Activated CD8-positive, alpha-beta T cell treated with anti-CD3 and anti-CD28 coated beads, Interleukin-2, amount 10 ng/mL, durations not matched to agents 7 days and 5 days (primary cell): ENCODE measurements around the gene GAS1. TPM values are rescaled to one million over a fixed set of nuclear protein-coding genes. Genes with fewer than 3 reads are reported as not detected.
A peak's percentile ranks its signal among the peaks of the same experiment; 100 is the strongest.

Experiments
- ATAC-seq: fragments of 150-1000 bp; cut with Tn5 transposase; one replicate; pipeline ENCODE4 v1.10.0; 2021; ENCODE audit warnings: moderate library complexity
- CTCF ChIA-PET: fragments of 350-600 bp; sonication (Branson Sonifier 250); formaldehyde crosslinking; loops from one replicate; lab custom pipeline; 2021; ENCODE audit warnings: antibody characterized with exemption; lab: Charles Lee
- POLR2A ChIA-PET: fragments of 350-600 bp; sonication (Branson Sonifier 250); formaldehyde crosslinking; loops from one replicate; lab custom pipeline; 2021; ENCODE audit warnings: antibody characterized with exemption; lab: Charles Lee
- DNase-seq: peaks from one replicate; pipeline ENCODE4 v3.0.0-alpha.2; 2020
- H3K27ac Mint-ChIP-seq: one replicate; pipeline ENCODE4 v1.8.0; 2021; ENCODE audit warnings: mild to moderate bottlenecking, mixed read lengths
- H3K27me3 Mint-ChIP-seq: one replicate; pipeline ENCODE4 v1.8.0; 2021; ENCODE audit warnings: low read depth, mixed read lengths
- H3K36me3 Mint-ChIP-seq: one replicate; pipeline ENCODE4 v1.8.0; 2021; ENCODE audit warnings: low read depth, mixed read lengths
- H3K4me1 Mint-ChIP-seq: one replicate; pipeline ENCODE4 v1.8.0; 2021; ENCODE audit warnings: low read depth, mixed read lengths
- H3K4me3 Mint-ChIP-seq: one replicate; pipeline ENCODE4 v1.8.0; 2021; ENCODE audit warnings: mild to moderate bottlenecking, mixed read lengths
- H3K9me3 Mint-ChIP-seq: one replicate; pipeline ENCODE4 v1.8.0; 2022; ENCODE audit warnings: mixed read lengths; ENCODE audit not compliant: insufficient read depth
- total RNA-seq, 2 experiments: library from RNA; stranded (reverse); gene quantifications; one replicate each; pipeline ENCODE4 v1.2.3, GENCODE V29; 2021

Gene GAS1
- total RNA-seq, 2 experiments from 2014 or later = 0.18 TPM; not detected in 1

DNA sequence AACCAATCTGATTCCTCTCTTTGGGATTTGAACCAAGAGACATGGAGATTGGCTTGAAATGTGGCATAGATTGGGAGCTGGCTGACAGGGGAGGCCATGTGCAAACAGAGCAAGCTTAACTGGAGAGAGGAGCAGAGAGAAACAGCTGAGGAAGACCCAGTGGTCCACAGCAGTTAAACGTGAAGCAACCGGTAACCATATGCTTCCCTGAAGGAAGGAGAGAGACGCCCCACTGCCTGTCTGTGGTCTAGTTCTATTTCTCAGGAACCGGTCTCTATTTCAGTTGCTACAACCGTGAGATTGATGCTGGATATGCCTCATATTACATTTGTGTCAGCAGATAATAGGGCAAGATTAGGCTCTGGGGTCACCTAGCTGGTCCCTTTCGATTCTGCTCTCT, 13.6 kb upstream of the GAS1 start:
- no peaks in the 10 kb centered on the region for H3K4me1 Mint-ChIP-seq
- no peak overlapping the region for H3K27ac Mint-ChIP-seq
- H3K27me3 Mint-ChIP-seq = no peaks in the 10 kb centered on the region
- no peaks in the 10 kb centered on the region for H3K36me3 Mint-ChIP-seq
- no peaks in the 10 kb centered on the region for H3K9me3 Mint-ChIP-seq
- H3K4me3 Mint-ChIP-seq = no peak overlapping the region
- ATAC-seq (no peak), DNase-seq (no peak)
- POLR2A ChIA-PET = interaction anchor here (0.6 kb wide), 1 partner anchor 31 kb away, joined by 3 read pairs; no protein-coding TSS in a partner anchor
- CTCF ChIA-PET = interaction anchor here (1.1 kb wide), 1 partner anchor 13 kb away, joined by 5 read pairs; no protein-coding TSS in a partner anchor

DNA sequence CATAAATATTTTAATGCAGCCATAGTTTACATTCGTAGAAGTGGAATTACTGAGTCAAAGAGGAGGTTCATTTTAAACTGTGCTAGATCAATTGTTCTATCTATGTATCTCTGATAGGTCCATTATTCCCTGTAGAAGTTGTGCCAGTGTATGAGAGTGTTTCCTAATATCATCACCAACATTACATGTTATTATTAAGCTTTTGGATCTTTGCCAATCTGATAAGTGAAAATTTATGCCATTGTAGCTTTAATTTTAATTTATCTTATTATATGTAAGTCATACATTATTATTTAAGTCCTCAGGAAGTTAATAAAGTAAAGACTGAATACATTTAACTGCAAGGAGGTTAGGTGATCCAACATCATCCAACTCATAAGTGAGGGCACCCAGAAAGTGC, 10.9 kb upstream of the GAS1 start:
- no peak overlapping the region for H3K4me3 Mint-ChIP-seq
- H3K36me3 Mint-ChIP-seq = no peaks in the 10 kb centered on the region
- ATAC-seq (no peak), DNase-seq (no peak)
- H3K27ac Mint-ChIP-seq = no peak overlapping the region
- CTCF ChIA-PET = interaction anchor here (1.7 kb wide), 1 partner anchor 10 kb away, joined by 5 read pairs; no protein-coding TSS in a partner anchor
- POLR2A ChIA-PET = no interaction called here
- peaks cover 2% of the 10 kb centered on the region for H3K27me3 Mint-ChIP-seq
- H3K9me3 Mint-ChIP-seq = no peaks in the 10 kb centered on the region
- no peaks in the 10 kb centered on the region for H3K4me1 Mint-ChIP-seq

DNA sequence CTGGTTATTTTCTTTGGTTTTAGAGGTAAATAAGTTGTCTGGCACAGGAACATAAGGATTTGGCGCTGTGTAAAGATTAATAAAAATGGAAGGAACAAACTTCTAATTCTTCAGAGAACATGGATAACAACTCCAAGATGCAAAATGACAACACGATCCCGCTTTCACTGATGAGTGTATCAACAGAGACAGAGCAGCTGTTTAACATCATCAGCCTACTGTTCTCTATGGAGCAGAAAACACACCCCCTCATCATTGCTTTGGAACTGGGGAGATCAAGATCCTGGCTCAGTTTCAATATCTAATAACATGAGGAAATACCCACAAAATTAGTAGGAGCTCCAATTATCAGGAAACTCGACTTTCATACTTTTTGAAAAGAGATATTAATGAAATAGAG, 8.3 kb upstream of the GAS1 start:
- H3K4me3 Mint-ChIP-seq = no peak overlapping the region
- ChIA-PET POLR2A (no interaction called here), CTCF (no interaction called here)
- no peak overlapping the region for H3K27ac Mint-ChIP-seq
- ATAC-seq (no peak), DNase-seq (no peak)
- H3K4me1 Mint-ChIP-seq = no peaks in the 10 kb centered on the region
- H3K9me3 Mint-ChIP-seq = peaks cover 8% of the 10 kb centered on the region
- H3K36me3 Mint-ChIP-seq = no peaks in the 10 kb centered on the region
- peaks cover 5% of the 10 kb centered on the region for H3K27me3 Mint-ChIP-seq

DNA sequence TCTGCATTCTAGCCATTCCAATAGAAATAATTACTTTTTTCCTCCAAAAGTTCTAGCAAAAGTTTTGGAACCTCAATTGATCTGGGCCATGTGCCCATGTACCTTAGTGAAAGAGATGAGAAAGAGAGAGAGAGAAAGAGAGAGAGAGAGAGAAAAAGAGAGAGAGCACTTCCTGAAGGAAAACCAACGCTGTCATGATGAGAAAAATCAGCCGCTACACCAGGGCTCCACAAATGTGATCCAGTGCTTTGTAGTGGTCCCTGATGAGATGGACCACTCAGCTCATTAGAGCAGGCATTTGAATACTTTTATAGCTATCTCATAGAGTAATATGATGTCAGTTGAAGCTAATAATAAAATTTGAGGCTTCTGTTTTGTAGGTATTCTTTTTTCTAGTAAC, 7.7 kb upstream of the GAS1 start:
- H3K4me1 Mint-ChIP-seq = no peaks in the 10 kb centered on the region
- ATAC-seq (no peak), DNase-seq (no peak)
- peaks cover 8% of the 10 kb centered on the region for H3K9me3 Mint-ChIP-seq
- H3K27ac Mint-ChIP-seq = no peak overlapping the region
- H3K36me3 Mint-ChIP-seq = no peaks in the 10 kb centered on the region
- CTCF ChIA-PET = no interaction called here
- no peak overlapping the region for H3K4me3 Mint-ChIP-seq
- POLR2A ChIA-PET = no interaction called here
- peaks cover 6% of the 10 kb centered on the region for H3K27me3 Mint-ChIP-seq

DNA sequence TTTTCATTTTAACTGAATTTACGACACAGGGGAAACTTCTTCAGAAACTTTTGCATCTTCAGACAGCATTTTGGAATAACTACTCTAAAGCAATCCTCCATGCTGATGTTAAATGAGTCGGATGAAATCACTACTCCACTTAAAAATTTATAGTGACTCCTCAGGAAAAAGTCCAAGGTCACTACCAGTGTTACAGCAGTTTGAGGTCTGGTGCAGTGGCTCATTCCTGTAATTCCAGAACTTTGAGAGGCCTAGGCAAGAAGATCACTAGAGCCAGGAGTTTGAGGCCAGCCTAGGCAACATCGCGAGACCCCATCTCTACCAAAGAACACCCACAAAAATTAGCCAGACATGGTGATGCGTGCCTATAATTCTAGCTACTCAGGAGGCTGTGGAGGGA, 5.9 kb upstream of the GAS1 start:
- ChIA-PET POLR2A (no interaction called here), CTCF (no interaction called here)
- peaks cover 11% of the 10 kb centered on the region for H3K27me3 Mint-ChIP-seq
- ATAC-seq (no peak), DNase-seq (no peak)
- peaks cover 8% of the 10 kb centered on the region for H3K9me3 Mint-ChIP-seq
- H3K4me3 Mint-ChIP-seq = no peak overlapping the region
- H3K4me1 Mint-ChIP-seq = peaks cover 7% of the 10 kb centered on the region
- no peak overlapping the region for H3K27ac Mint-ChIP-seq
- no peaks in the 10 kb centered on the region for H3K36me3 Mint-ChIP-seq

DNA sequence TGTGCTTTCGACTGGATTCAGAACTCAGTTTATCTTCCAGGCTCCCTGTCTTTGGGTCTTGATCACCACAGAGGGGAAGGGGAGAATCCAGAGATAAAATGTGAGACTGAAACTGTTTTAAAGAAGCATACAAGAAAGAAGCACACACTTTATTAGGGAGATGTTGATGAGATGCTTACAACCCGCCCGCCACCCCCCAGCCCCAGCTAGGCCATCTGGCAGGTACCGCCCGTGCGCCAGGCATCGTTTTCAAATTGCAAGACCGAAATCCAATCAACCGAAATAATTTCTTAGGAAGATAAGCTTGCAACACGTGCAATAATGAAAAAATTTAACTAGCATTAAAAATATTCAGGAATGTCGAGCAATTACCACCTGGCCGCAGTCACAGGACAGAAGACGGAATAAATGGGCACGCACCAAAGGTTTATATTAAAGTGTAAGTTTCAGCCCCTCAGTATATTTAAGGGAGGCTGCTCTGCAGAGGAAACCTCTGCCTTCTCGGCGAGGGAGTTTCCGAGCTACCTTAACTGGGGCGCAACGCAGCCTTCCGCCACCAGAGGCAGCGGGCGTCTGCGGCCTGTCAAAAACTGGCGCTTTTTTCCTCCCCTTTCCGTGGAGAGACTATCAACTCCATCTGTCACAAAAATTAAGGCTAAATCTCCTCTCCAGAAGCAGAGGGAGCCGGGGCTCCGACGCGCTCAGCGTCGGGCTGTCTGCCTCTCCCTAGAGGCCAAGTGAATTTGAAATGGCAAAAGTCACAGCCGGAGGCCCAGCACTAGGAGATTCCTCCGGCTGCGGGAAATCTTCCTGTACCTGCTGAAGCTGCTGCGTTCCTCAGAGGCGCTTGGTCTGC, 996 bp upstream of the GAS1 start:
- POLR2A ChIA-PET = interaction anchor here (0.6 kb wide), 1 partner anchor 240 kb away, joined by 4 read pairs; no protein-coding TSS in a partner anchor
- peaks cover 8% of the 10 kb centered on the region for H3K9me3 Mint-ChIP-seq
- peak overlapping the region; percentile 77 for H3K4me3 Mint-ChIP-seq
- CTCF ChIA-PET = interaction anchor here (0.7 to 1.1 kb wide), 9 partner anchors 10 to 926 kb away, joined by 3 to 5 read pairs (median 3); no protein-coding TSS in a partner anchor
- H3K27ac Mint-ChIP-seq = no peak overlapping the region
- peak; percentile 70 for ATAC-seq
- peaks cover 16% of the 10 kb centered on the region for H3K4me1 Mint-ChIP-seq
- peaks cover 28% of the 10 kb centered on the region for H3K27me3 Mint-ChIP-seq
- no peaks in the 10 kb centered on the region for H3K36me3 Mint-ChIP-seq
- DNase-seq = peak; percentile 73

DNA sequence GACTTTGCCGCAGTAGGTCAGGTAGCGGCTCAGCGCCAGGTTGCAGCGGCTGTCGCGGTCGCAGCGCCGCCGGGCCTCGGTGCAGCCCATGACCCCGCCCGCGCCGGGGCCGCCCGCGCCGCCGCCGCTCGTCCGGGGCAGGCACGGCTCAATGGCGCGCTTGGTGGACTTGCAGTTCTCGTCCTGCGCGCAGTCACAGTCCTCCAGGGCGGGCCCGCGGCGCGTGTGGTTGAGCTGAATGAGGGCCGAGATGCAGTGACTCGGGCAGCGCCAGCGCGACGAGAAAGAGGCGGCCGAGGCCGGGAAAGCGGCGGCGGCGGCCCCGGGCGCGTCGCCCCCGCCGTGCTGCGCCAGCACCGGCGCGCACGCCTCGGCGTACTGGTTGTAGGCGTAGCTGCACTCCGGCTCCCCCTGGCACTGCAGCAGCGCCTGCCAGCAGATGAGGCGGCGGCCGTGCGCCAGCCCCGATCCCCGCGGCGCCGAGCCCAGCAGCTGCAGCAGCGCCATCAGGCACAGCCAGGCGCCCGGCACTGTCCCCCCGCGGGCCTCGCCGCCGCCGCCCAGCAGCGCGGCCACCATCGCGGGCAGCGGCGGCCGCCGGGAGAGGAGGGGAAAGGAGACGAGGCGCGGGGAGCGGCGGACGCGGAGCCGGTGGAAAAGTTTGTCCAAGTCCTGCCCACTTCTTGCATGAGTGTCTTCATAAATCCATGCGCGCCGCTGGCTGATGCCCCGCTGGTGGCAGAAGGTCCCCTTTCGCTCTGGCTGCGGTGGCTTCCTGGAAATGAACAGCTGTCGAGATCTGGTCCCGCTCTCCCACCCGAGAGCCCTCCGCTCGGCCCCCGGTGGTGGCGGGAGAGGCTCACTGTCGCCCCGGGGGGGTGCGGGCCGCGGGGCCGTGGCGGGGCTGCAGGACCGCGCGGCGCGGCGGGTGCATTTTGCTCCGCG, 833 bp downstream of the GAS1 start:
- Mint-ChIP-seq H3K36me3 (no peaks in the 10 kb centered on the region), H3K9me3 (peaks cover 3% of the 10 kb centered on the region), H3K27ac (no peak overlapping the region), H3K4me1 (peaks cover 16% of the 10 kb centered on the region), H3K4me3 (peak overlapping the region; percentile 57), H3K27me3 (peaks cover 34% of the 10 kb centered on the region)
- POLR2A ChIA-PET = no interaction called here
- CTCF ChIA-PET = no interaction called here
- ATAC-seq (peak; percentile 74), DNase-seq (peak; percentile 53)

DNA sequence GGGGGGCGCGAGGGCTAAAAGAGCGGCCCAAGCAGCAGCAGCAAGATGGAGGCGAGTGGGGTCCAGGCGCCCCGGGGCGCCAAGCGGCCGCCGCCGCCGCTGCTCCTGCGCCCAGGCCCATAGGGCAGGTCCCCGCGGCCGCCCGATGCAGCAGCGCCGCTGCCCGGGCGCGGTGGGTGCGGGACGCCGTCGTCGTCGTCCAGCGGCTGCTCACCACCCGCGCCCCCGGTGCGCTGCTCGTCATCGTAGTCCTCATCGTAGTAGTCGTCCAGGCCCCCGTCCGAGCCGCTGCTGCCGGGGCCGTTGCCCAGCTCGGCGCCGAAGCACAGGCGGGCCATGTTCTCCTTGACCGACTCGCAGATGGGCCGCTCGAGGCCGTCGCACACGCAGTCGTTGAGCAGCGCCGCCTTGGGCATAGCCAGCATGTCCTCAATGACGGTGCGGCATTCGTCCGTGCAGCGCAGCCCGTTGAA, 1.5 kb downstream of the GAS1 start:
- ChIA-PET POLR2A (no interaction called here), CTCF (no interaction called here)
- no peaks in the 10 kb centered on the region for H3K9me3 Mint-ChIP-seq
- H3K4me3 Mint-ChIP-seq = peak overlapping the region; percentile 28
- H3K4me1 Mint-ChIP-seq = peaks cover 16% of the 10 kb centered on the region
- peaks cover 41% of the 10 kb centered on the region for H3K27me3 Mint-ChIP-seq
- no peak overlapping the region for H3K27ac Mint-ChIP-seq
- ATAC-seq = no peak
- no peaks in the 10 kb centered on the region for H3K36me3 Mint-ChIP-seq
- DNase-seq = no peak

DNA sequence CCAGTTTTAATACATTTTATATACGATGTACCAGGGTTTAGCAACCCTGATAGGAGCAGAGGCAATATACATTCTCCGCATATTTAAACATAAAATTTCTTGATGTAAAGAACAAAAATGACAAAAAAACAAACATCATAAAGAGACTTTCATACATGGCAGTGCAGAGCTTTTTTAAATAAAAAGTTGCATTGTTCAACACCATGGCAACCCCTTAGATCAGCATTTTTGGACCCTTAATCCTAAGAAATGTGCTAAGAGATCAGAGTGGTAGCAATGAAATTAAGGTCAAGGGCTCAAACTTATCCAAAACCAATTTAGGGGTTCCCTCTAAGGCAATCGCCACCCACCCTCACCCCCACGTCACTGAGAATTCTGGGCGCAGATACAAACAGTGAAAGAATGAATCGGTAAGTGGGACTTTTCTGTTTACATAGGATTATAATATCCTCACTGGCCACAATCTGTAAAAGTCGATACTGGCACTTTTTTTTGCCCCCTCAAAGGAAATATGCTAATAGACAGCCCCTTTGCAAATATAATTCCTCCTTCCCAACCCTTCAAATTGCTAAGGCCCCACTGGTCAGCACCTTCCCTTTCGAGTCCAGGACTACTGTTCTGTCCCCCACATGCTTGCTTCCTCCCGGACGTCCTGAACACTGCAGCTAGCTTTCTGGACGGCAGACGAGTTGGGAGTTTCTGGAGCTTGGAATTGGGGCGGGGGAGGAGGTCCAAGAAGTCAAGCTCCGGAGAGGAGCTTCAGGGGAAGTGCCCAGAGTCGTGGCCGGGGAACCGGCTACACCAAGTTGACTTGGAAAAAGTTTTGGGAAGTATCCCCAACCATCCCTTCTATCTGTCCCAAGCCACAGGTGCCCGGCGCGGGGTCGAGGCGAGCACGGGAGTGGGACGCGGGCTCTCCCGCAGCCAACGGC, 2.2 kb downstream of the GAS1 start:
- Mint-ChIP-seq H3K4me3 (peak overlapping the region; percentile 29), H3K36me3 (no peaks in the 10 kb centered on the region), H3K27me3 (peaks cover 40% of the 10 kb centered on the region), H3K27ac (no peak overlapping the region), H3K4me1 (peaks cover 16% of the 10 kb centered on the region), H3K9me3 (no peaks in the 10 kb centered on the region)
- DNase-seq (no peak), ATAC-seq (no peak)
- ChIA-PET POLR2A (no interaction called here), CTCF (no interaction called here)

DNA sequence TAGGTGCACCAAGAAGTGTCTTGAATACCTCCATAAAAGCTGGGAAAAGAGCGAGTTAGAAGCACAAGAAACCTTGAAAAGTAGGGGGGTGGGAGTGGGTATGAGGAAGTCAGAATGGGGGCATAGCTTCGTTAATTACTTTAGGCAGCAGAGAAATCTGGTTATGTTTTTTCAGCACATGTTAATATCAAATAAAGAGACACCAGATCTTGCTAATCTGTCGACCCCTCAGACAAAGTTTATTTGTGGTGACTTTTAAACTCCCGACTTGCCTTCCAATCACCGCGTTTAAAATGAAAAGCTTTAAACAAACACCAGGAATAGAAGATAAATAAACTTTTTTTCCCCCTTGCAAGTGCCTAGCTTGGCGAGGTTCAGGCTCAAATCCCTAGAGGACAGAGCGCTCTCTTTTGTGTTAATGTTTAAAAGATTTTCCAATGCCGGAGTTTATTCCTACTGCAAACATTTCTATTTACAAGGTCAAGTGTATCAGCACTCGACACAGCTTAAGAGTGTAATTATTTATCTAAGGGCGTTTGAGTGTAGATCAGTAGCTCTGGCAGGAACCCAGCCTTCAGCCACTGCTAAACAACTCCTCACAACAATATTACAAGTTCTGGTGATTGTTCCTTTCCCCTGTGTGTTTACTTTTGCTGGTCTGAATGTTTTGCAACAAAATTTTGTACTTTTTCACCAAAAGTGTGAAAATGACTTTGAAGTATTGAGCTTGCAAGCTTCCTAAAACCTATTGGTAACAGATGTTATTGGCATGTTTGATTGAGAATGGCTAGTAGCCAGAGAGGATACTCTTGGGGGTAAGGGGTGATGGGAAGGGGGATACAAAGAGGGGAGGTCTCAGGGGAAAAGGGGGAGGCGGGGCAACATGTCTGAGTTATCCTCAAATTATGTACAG, 3.8 kb downstream of the GAS1 start:
- Mint-ChIP-seq H3K4me1 (peaks cover 13% of the 10 kb centered on the region), H3K27ac (no peak overlapping the region), H3K9me3 (no peaks in the 10 kb centered on the region), H3K36me3 (no peaks in the 10 kb centered on the region), H3K4me3 (no peak overlapping the region), H3K27me3 (peaks cover 46% of the 10 kb centered on the region)
- ChIA-PET CTCF (interaction anchor here (0.6 kb wide), 1 partner anchor 586 kb away, joined by 3 read pairs; no protein-coding TSS in a partner anchor), POLR2A (no interaction called here)
- ATAC-seq (no peak), DNase-seq (no peak)
